PC-9 (cell line): ENCODE data around the gene FCMR.

Experiments
- CTCF ChIP-seq: fragments of 200-600 bp; sonication (generic); conservative IDR thresholded peaks from 2 replicates; pipeline ENCODE4 v1.6.1; 2017; ENCODE audit warnings: mixed run types, antibody characterized with exemption, mild to moderate bottlenecking, moderate library complexity
- EZH2 ChIP-seq: fragments of 200-600 bp; sonication (generic); IDR thresholded peaks from 2 replicates; pipeline ENCODE4 v1.8.0; 2017; ENCODE audit warnings: antibody characterized with exemption, low read depth

GRCh38 chr1:206855859-206856258, 65.9 kb downstream of the FCMR start:
- TF ChIP-seq CTCF (no peak), EZH2 (no peak)
